Osteoblast (primary cell): ENCODE data around the gene NUBPL. TPM values are rescaled to one million over a fixed set of nuclear protein-coding genes. Genes with fewer than 3 reads are reported as not detected.

Experiments used
- DNase-seq: peaks from one replicate; pipeline ENCODE4 v3.0.0; 2011; ENCODE audit warnings: low spot score, mixed read lengths; ENCODE audit not compliant: insufficient read length; ENCODE audit errors: missing footprints
- H2AFZ ChIP-seq: 2 replicates; pipeline ENCODE4 v1.6.0; 2011; ENCODE audit warnings: mild to moderate bottlenecking, low read length
- H3K27ac ChIP-seq: 2 replicates; pipeline ENCODE4 v1.5.1; 2011; ENCODE audit warnings: mild to moderate bottlenecking, low read depth, low read length, moderate library complexity
- H3K27me3 ChIP-seq: 2 replicates; pipeline ENCODE4 v1.6.0; 2012; ENCODE audit warnings: mild to moderate bottlenecking, control low read depth, inconsistent platforms, low read length, moderate library complexity; ENCODE audit not compliant: insufficient read depth
- H3K36me3 ChIP-seq: 2 replicates; pipeline ENCODE4 v1.5.1; 2011; ENCODE audit warnings: mild to moderate bottlenecking, low read length, control low read depth, moderate library complexity; ENCODE audit not compliant: insufficient read depth
- H3K4me1 ChIP-seq: 2 replicates; pipeline ENCODE4 v1.5.1; 2011; ENCODE audit warnings: mild to moderate bottlenecking, low read length, control low read depth, moderate library complexity; ENCODE audit not compliant: insufficient read depth
- H3K4me2 ChIP-seq: 2 replicates; pipeline ENCODE4 v1.6.0; 2011; ENCODE audit warnings: mild to moderate bottlenecking, low read length; ENCODE audit not compliant: insufficient read depth
- H3K4me3 ChIP-seq: fragments of 200-600 bp; sonication (generic); 3 replicates; pipeline ENCODE4 v1.5.1; 2012; ENCODE audit warnings: mild to moderate bottlenecking, low read length, inconsistent platforms; ENCODE audit not compliant: insufficient read depth
- H3K79me2 ChIP-seq: 2 replicates; pipeline ENCODE4 v1.6.0; 2012; ENCODE audit warnings: mild to moderate bottlenecking, low read length, control low read depth, inconsistent platforms; ENCODE audit not compliant: insufficient read depth
- H3K9me3 ChIP-seq: 2 replicates; pipeline ENCODE4 v1.5.1; 2011; ENCODE audit warnings: low read depth, low read length, control low read depth
- H4K20me1 ChIP-seq: 2 replicates; pipeline ENCODE4 v1.6.0; 2012; ENCODE audit warnings: mild to moderate bottlenecking, low read length, control low read depth; ENCODE audit not compliant: insufficient read depth
- total RNA-seq: library from RNA; depleted of rRNA; stranded (reverse); fragments of >200 nt; gene quantifications from 2 replicates; pipeline ENCODE4 v1.2.3, GENCODE V29; 2012
- TF ChIP-seq, protein P1 (sequence below): IDR thresholded peaks from 2 replicates; pipeline ENCODE4 v1.5.1; 2011; ENCODE audit warnings: mild to moderate bottlenecking, low read depth, low read length, moderate library complexity; ENCODE audit errors: extremely low read depth

Gene NUBPL
- total RNA-seq, 1 donor: 11.6 TPM

DNA sequence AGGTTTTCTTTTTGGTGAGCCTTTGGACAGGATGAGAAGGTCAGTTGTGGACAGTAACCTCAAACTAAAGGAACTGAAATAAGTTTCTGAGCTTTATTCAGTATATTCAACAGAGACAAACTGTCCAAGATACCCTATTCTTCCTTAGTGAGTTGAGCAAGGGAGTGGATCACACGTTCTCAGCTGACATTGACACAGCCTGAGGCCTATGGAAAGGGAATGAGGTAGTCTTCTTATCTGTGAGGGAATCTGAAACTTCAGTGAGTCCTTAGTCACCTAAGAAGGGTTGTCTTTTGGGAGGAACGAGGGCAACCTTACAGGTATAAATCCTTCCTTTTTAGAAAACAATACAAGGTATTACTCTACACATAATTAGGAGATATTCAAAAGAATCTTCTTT lies 5.0 kb upstream of the NUBPL start:
- Histone ChIP-seq H4K20me1 (no peaks in the 10 kb centered on the region), H3K36me3 (no peaks in the 10 kb centered on the region), H3K4me1 (peaks cover 5% of the 10 kb centered on the region), H3K27me3 (peaks cover 3% of the 10 kb centered on the region), H3K27ac (no peak overlapping the region), H3K4me3 (no peak overlapping the region), H2AFZ (no peak overlapping the region), H3K9me3 (no peaks in the 10 kb centered on the region), H3K4me2 (no peak overlapping the region), H3K79me2 (no peaks in the 10 kb centered on the region)
- DNase-seq: no peak
- TF ChIP-seq, protein P1, sequence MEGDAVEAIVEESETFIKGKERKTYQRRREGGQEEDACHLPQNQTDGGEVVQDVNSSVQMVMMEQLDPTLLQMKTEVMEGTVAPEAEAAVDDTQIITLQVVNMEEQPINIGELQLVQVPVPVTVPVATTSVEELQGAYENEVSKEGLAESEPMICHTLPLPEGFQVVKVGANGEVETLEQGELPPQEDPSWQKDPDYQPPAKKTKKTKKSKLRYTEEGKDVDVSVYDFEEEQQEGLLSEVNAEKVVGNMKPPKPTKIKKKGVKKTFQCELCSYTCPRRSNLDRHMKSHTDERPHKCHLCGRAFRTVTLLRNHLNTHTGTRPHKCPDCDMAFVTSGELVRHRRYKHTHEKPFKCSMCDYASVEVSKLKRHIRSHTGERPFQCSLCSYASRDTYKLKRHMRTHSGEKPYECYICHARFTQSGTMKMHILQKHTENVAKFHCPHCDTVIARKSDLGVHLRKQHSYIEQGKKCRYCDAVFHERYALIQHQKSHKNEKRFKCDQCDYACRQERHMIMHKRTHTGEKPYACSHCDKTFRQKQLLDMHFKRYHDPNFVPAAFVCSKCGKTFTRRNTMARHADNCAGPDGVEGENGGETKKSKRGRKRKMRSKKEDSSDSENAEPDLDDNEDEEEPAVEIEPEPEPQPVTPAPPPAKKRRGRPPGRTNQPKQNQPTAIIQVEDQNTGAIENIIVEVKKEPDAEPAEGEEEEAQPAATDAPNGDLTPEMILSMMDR: no peak

DNA sequence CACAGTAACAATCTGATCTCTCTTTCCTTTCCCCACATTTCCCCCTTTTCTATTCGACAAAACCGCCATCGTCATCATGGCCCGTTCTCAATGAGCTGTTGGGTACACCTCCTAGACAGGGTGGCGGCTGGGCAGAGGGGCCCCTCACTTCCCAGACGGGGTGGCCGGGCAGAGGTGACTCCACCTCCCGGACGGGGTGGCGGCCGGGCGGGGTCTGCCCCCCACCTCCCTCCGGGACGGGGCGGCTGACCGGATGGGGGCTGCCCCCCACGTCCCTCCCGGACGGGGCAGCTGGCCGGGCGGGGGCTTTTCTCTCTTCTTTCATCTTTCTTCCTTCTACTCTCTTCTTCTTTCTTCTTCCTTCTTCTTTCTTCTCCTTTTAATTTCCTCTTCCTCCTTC lies 1.3 kb upstream of the NUBPL start:
- H3K9me3 ChIP-seq: no peaks in the 10 kb centered on the region
- H3K27ac ChIP-seq: no peak overlapping the region
- H2AFZ ChIP-seq: peak overlapping the region; percentile 92
- no peaks in the 10 kb centered on the region for H4K20me1 ChIP-seq
- H3K4me1 ChIP-seq: peaks cover 11% of the 10 kb centered on the region
- H3K4me3 ChIP-seq: no peak overlapping the region
- H3K79me2 ChIP-seq: no peaks in the 10 kb centered on the region
- DNase-seq: no peak
- H3K36me3 ChIP-seq: no peaks in the 10 kb centered on the region
- H3K4me2 ChIP-seq: no peak overlapping the region
- TF ChIP-seq, protein P1: no peak
- no peaks in the 10 kb centered on the region for H3K27me3 ChIP-seq

DNA sequence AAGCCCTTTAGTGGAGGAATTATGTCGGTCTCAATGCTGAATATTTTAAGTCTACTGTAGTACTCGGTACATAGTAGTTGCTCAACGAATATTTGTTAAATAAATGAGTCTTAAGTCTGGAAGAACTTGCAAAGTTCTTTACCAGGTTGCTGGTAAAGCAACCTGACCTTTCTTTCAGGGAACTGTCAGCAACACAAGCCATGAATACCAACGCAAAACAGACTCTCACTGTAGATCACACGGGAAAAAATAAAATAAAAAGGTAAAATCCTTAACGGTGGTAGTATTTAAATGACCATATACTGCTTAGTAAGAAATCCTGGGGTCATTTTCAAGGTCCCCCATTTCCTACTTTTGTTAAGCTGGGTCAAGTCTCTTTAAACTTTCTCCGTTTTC lies 447 bp upstream of the NUBPL start:
- Histone ChIP-seq H3K9me3 (no peaks in the 10 kb centered on the region), H3K27ac (peak overlapping the region; percentile 90), H2AFZ (peak overlapping the region; percentile 92), H4K20me1 (no peaks in the 10 kb centered on the region), H3K4me1 (peaks cover 11% of the 10 kb centered on the region), H3K79me2 (no peaks in the 10 kb centered on the region), H3K27me3 (no peaks in the 10 kb centered on the region), H3K4me3 (peak overlapping the region; percentile 79), H3K4me2 (peak overlapping the region; percentile 85), H3K36me3 (no peaks in the 10 kb centered on the region)
- peak; percentile 62 for DNase-seq
- TF ChIP-seq, protein P1: no peak

DNA sequence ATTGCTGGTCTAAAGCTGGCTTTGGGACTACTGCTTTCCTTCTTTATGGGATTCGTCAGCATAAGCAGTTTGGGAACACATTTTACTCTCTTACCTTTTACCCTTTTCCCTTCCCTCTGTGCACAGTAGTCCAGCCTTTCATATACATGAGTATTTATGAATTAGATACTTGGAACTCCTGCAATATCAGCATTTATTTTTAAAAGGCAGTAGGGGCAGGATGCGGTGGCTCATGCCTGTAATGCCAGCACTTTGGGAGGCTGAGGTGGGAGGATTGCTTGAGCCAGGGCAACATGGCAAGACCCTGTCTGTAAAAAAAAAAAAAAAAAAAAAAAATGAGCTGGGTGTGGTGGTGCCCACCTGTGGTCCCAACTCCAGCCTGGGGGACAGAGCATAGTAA lies 3.0 kb downstream of the NUBPL start:
- H3K9me3 ChIP-seq: no peaks in the 10 kb centered on the region
- H3K4me3 ChIP-seq: no peak overlapping the region
- H3K36me3 ChIP-seq: no peaks in the 10 kb centered on the region
- H3K79me2 ChIP-seq: no peaks in the 10 kb centered on the region
- H2AFZ ChIP-seq: no peak overlapping the region
- H3K27ac ChIP-seq: no peak overlapping the region
- H3K27me3 ChIP-seq: no peaks in the 10 kb centered on the region
- DNase-seq: no peak
- H3K4me1 ChIP-seq: peaks cover 21% of the 10 kb centered on the region
- H3K4me2 ChIP-seq: no peak overlapping the region
- TF ChIP-seq, protein P1: no peak
- H4K20me1 ChIP-seq: no peaks in the 10 kb centered on the region
